ENCODE results near the gene TRAPPC12.

TRAPPC12 gene

DNA sequence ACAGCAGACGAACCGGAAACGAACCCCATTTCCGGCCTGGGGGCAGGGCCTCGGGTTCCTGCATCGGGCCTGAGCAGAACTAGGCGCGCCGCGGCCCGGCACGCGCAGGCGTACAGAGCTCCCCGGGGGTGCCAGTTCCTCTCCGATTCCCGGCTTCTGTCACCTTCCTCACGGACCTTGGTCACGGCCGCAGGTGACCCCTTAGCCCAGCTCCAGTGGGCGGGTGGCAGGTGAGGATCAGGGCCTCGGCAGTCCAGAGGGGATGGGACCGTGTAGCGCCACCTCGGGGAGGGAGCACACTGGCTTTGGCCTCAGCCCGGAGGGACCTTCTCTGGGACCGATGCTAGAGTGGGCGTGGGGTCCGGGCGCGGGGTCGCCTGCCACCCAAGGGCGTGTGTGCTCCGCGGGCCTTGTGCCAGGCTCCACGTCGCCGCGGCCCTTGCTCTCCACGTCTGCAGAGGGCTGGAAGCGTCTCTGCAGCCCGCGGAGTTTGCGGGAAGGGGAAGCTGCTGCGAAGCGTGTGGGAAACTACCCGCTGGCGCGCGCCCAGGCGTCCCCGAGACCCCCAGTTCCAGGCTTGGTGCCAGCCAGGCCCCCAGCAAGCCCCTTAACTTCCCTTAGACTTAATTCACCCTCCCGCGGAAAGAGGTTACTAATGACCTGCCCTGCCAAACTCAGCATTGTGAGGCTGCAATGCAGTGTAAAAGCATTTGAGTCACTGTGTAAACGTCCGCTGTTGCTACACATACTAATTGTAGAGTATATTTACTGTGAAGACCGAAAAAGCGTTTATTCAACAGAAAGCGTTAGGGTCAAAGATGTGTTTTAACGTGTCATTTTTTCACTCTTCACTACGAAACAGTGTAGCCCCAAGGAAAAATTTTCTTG lies at the start of gene TRAPPC12:
Gene TRAPPC12 (plus strand): TSS at position 48 of the 888 bp plus-strand sequence. CDS start 7,930 bp downstream, outside the sequence.
- Histone ChIP-seq H3K4me3 (ENCODE audit: low read depth in 1 of 2, low read length in 2 of 2) (peak within 1 kb of the TSS; percentile 96 to 97), H3K27me3 (ENCODE audit: control insufficient read depth in 1 of 2, insufficient read depth in 2 of 2, low read length in 2 of 2) (no peaks in the 10 kb centered on the region), H3K4me1 (ENCODE audit: insufficient read depth, low read length) (peaks cover 24% of the 10 kb centered on the region), H3K9me3 (ENCODE audit: low read length) (no peaks in the 10 kb centered on the region), H3K36me3 (ENCODE audit: insufficient read depth, low read length) (no peaks in the 10 kb centered on the region), H3K27ac (ENCODE audit: low read depth, low read length) (peak within 1 kb of the TSS; percentile 96), H3K9ac (ENCODE audit: low read length) (peak within 1 kb of the TSS; percentile 90)

DNA sequence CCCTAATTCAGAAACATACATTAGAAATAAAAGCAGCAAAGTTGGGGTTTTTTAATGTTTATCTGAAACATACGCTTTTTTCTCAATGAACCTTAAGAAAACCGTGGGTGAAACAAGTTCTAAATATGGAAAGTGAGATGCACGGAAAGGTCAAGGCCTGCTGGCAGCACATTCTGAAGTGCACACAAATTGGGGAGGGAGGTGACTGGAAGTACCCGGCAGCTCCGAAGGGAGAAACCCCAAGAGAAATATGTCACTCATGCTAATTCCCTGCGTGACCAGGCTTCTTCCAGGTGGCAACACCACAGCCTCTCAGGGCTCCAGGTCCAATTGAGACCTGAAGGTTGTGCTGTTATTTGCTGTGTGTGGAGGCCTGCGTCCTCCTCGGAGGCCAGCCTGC lies 47.4 kb upstream of the TRAPPC12 start:
- Histone ChIP-seq H3K27me3 (ENCODE audit: control insufficient read depth in 1 of 2, insufficient read depth in 2 of 2, low read length in 2 of 2) (no peaks in the 10 kb centered on the region), H3K27ac (ENCODE audit: low read depth, low read length) (no peak overlapping the region), H3K9me3 (ENCODE audit: low read length) (no peaks in the 10 kb centered on the region), H3K9ac (ENCODE audit: low read length) (no peak overlapping the region), H3K36me3 (ENCODE audit: insufficient read depth, low read length) (peaks cover 5% of the 10 kb centered on the region), H3K4me3 (ENCODE audit: low read depth in 1 of 2, low read length in 2 of 2) (no peak overlapping the region), H3K4me1 (ENCODE audit: insufficient read depth, low read length) (no peaks in the 10 kb centered on the region)

GRCh38 chr2:3334392-3335345 lies 44.8 kb upstream of the TRAPPC12 start:
- H3K4me3 ChIP-seq (ENCODE audit: low read depth in 1 of 2, low read length in 2 of 2), result no peak overlapping the region
- H3K9ac ChIP-seq (ENCODE audit: low read length), result no peak overlapping the region
- no peaks in the 10 kb centered on the region for H3K27me3 ChIP-seq (ENCODE audit: control insufficient read depth in 1 of 2, insufficient read depth in 2 of 2, low read length in 2 of 2)
- H3K4me1 ChIP-seq (ENCODE audit: insufficient read depth, low read length), result no peaks in the 10 kb centered on the region
- H3K27ac ChIP-seq (ENCODE audit: low read depth, low read length), result no peak overlapping the region
- no peaks in the 10 kb centered on the region for H3K9me3 ChIP-seq (ENCODE audit: low read length)
- peaks cover 5% of the 10 kb centered on the region for H3K36me3 ChIP-seq (ENCODE audit: insufficient read depth, low read length)

DNA sequence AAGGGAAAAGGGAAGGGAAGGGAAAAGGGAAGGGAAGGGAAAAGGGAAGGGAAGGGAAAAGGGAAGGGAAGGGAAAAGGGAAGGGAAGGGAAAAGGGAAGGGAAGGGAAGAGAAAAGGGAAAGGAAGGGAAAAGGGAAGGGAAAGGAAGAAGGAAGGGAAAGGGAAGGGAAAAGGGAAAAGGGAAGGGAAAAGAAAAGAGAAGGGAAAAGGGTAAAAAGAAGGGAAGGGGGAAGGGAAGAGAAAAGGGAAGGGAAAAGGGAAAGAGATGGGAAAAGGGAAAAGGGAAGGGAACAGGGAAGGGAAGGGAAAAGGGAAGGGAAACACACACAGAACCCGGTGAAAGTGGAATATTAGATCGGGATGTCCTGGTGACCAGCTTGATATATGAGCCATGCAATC lies 42.6 kb upstream of the TRAPPC12 start:
- Histone ChIP-seq H3K27me3 (ENCODE audit: control insufficient read depth in 1 of 2, insufficient read depth in 2 of 2, low read length in 2 of 2) (no peaks in the 10 kb centered on the region), H3K4me3 (ENCODE audit: low read depth in 1 of 2, low read length in 2 of 2) (no peak overlapping the region), H3K27ac (ENCODE audit: low read depth, low read length) (no peak overlapping the region), H3K9me3 (ENCODE audit: low read length) (no peaks in the 10 kb centered on the region), H3K4me1 (ENCODE audit: insufficient read depth, low read length) (no peaks in the 10 kb centered on the region), H3K36me3 (ENCODE audit: insufficient read depth, low read length) (no peaks in the 10 kb centered on the region), H3K9ac (ENCODE audit: low read length) (no peak overlapping the region)

DNA sequence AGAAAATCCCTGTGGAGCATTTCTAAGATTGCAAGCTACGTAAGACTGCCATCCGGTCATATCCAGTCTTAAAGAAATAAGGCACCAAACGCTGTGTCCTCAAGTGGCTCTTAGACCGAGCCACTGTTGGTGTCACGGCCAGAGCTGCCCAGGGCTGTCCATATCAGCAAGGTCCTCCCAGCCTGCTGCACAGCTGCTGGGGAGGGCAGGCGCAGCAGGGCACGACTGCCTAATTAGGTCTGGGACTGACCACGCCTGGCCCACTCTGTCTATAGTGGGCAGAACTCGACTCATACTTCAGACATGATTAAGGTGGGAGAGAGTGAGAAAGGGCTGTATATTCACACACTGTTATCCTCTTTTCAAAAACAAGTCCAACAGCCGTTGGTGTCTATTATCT lies 41.2 kb upstream of the TRAPPC12 start:
- no peak overlapping the region for H3K27ac ChIP-seq (ENCODE audit: low read depth, low read length)
- no peak overlapping the region for H3K4me3 ChIP-seq (ENCODE audit: low read depth in 1 of 2, low read length in 2 of 2)
- H3K4me1 ChIP-seq (ENCODE audit: insufficient read depth, low read length), result no peaks in the 10 kb centered on the region
- H3K36me3 ChIP-seq (ENCODE audit: insufficient read depth, low read length), result no peaks in the 10 kb centered on the region
- no peaks in the 10 kb centered on the region for H3K27me3 ChIP-seq (ENCODE audit: control insufficient read depth in 1 of 2, insufficient read depth in 2 of 2, low read length in 2 of 2)
- no peaks in the 10 kb centered on the region for H3K9me3 ChIP-seq (ENCODE audit: low read length)
- no peak overlapping the region for H3K9ac ChIP-seq (ENCODE audit: low read length)

GRCh38 chr2:3340144-3340543 lies 39.4 kb upstream of the TRAPPC12 start:
- H3K9me3 ChIP-seq (ENCODE audit: low read length), result no peaks in the 10 kb centered on the region
- no peak overlapping the region for H3K27ac ChIP-seq (ENCODE audit: low read depth, low read length)
- no peaks in the 10 kb centered on the region for H3K36me3 ChIP-seq (ENCODE audit: insufficient read depth, low read length)
- no peaks in the 10 kb centered on the region for H3K27me3 ChIP-seq (ENCODE audit: control insufficient read depth in 1 of 2, insufficient read depth in 2 of 2, low read length in 2 of 2)
- no peak overlapping the region for H3K9ac ChIP-seq (ENCODE audit: low read length)
- H3K4me3 ChIP-seq (ENCODE audit: low read depth in 1 of 2, low read length in 2 of 2), result no peak overlapping the region
- no peaks in the 10 kb centered on the region for H3K4me1 ChIP-seq (ENCODE audit: insufficient read depth, low read length)

- no peak overlapping the region for H3K4me3 ChIP-seq (ENCODE audit: low read depth in 1 of 2, low read length in 2 of 2)
- no peak overlapping the region for H3K9ac ChIP-seq (ENCODE audit: low read length)
These were observed 38.2 kb upstream of the TRAPPC12 start for GRCh38 chr2:3341336-3341735.

GRCh38 chr2:3342324-3342723 lies 37.2 kb upstream of the TRAPPC12 start:
- H3K27ac ChIP-seq (ENCODE audit: low read depth, low read length), result no peak overlapping the region
- H3K4me3 ChIP-seq (ENCODE audit: low read depth in 1 of 2, low read length in 2 of 2), result no peak overlapping the region
- no peaks in the 10 kb centered on the region for H3K36me3 ChIP-seq (ENCODE audit: insufficient read depth, low read length)
- no peaks in the 10 kb centered on the region for H3K27me3 ChIP-seq (ENCODE audit: control insufficient read depth in 1 of 2, insufficient read depth in 2 of 2, low read length in 2 of 2)
- no peaks in the 10 kb centered on the region for H3K4me1 ChIP-seq (ENCODE audit: insufficient read depth, low read length)
- no peak overlapping the region for H3K9ac ChIP-seq (ENCODE audit: low read length)
- no peaks in the 10 kb centered on the region for H3K9me3 ChIP-seq (ENCODE audit: low read length)

More at GRCh38 chr2:3341336-3341735, 38.2 kb upstream of the TRAPPC12 start:
- Histone ChIP-seq H3K36me3 (ENCODE audit: insufficient read depth, low read length) (no peaks in the 10 kb centered on the region), H3K9me3 (ENCODE audit: low read length) (no peaks in the 10 kb centered on the region), H3K27ac (ENCODE audit: low read depth, low read length) (no peak overlapping the region), H3K27me3 (ENCODE audit: control insufficient read depth in 1 of 2, insufficient read depth in 2 of 2, low read length in 2 of 2) (no peaks in the 10 kb centered on the region), H3K4me1 (ENCODE audit: insufficient read depth, low read length) (no peaks in the 10 kb centered on the region)

- no peaks in the 10 kb centered on the region for H3K4me1 ChIP-seq (ENCODE audit: insufficient read depth, low read length)
- no peaks in the 10 kb centered on the region for H3K36me3 ChIP-seq (ENCODE audit: insufficient read depth, low read length)
- H3K27ac ChIP-seq (ENCODE audit: low read depth, low read length), result no peak overlapping the region
- no peaks in the 10 kb centered on the region for H3K27me3 ChIP-seq (ENCODE audit: control insufficient read depth in 1 of 2, insufficient read depth in 2 of 2, low read length in 2 of 2)
- no peak overlapping the region for H3K4me3 ChIP-seq (ENCODE audit: low read depth in 1 of 2, low read length in 2 of 2)
- no peaks in the 10 kb centered on the region for H3K9me3 ChIP-seq (ENCODE audit: low read length)
- H3K9ac ChIP-seq (ENCODE audit: low read length), result no peak overlapping the region
These were observed 36.5 kb upstream of the TRAPPC12 start for GRCh38 chr2:3343012-3343411.

DNA sequence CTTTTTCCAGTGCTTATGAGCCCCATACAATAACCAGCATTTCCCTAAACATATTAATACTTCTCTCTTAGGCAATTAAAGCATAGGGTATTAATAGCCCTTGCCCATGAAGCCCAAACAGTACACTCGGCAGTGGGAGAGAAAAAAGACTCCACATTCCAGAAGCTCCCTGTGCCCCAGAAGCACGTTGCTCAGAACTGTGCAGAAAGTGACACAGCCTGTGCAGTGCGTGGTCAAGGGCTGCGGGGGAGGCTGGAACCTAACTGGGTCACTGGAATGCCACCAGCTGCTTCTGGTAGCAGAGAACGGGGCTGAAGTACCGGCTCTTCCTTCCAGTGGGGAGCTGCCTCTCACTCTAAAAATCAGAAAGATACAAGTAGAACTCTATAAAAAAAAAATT lies 34.6 kb upstream of the TRAPPC12 start:
- H3K36me3 ChIP-seq (ENCODE audit: insufficient read depth, low read length), result no peaks in the 10 kb centered on the region

DNA sequence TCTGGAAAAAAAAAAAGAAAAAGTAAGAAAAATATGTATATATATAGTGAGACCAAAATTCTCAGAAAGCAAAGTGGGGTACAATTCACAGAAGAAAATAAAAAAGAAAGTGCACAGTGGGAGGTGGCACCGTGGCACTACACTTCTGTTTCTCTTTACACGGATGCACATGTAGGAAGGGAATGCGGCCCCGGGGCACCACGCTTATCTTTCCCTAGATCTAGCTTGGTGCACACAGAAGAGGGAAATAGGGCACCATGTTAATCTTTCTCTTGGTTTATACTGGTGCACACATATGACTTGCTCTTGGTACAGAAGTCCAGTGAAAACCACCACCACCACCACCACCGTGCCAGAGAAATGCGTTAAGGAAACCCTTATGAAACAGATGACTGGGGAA lies 33.9 kb upstream of the TRAPPC12 start:
- no peak overlapping the region for H3K9ac ChIP-seq (ENCODE audit: low read length)
- no peak overlapping the region for H3K27ac ChIP-seq (ENCODE audit: low read depth, low read length)
- no peaks in the 10 kb centered on the region for H3K9me3 ChIP-seq (ENCODE audit: low read length)
- H3K27me3 ChIP-seq (ENCODE audit: control insufficient read depth in 1 of 2, insufficient read depth in 2 of 2, low read length in 2 of 2), result no peaks in the 10 kb centered on the region
- H3K36me3 ChIP-seq (ENCODE audit: insufficient read depth, low read length), result no peaks in the 10 kb centered on the region
- H3K4me1 ChIP-seq (ENCODE audit: insufficient read depth, low read length), result no peaks in the 10 kb centered on the region
- no peak overlapping the region for H3K4me3 ChIP-seq (ENCODE audit: low read depth in 1 of 2, low read length in 2 of 2)

More for the DNA sequence above, 34.6 kb upstream of the TRAPPC12 start:
- no peaks in the 10 kb centered on the region for H3K9me3 ChIP-seq (ENCODE audit: low read length)
- H3K27ac ChIP-seq (ENCODE audit: low read depth, low read length), result no peak overlapping the region
- no peaks in the 10 kb centered on the region for H3K4me1 ChIP-seq (ENCODE audit: insufficient read depth, low read length)
- no peak overlapping the region for H3K4me3 ChIP-seq (ENCODE audit: low read depth in 1 of 2, low read length in 2 of 2)
- H3K9ac ChIP-seq (ENCODE audit: low read length), result no peak overlapping the region
- H3K27me3 ChIP-seq (ENCODE audit: control insufficient read depth in 1 of 2, insufficient read depth in 2 of 2, low read length in 2 of 2), result no peaks in the 10 kb centered on the region

Measured in muscle layer of colon (tissue), 2 donors.